Smooth muscle cell (in vitro differentiated cells): Measurements from ENCODE around the gene HMGB3. TPM values are rescaled to one million over a fixed set of nuclear protein-coding genes. Genes with fewer than 3 reads are reported as not detected.

ENCODE experiments used
- DNase-seq: peaks from one replicate; lab custom pipeline; 2025; ENCODE audit not compliant: unreplicated experiment; lab: John Stamatoyannopoulos, UW
- H2AFZ ChIP-seq: fragments of 200-600 bp; sonication (generic); 2 replicates; pipeline ENCODE4 v1.6.0; 2016; ENCODE audit warnings: antibody characterized with exemption, low read depth, mild to moderate bottlenecking
- H3F3A ChIP-seq: fragments of 200-600 bp; sonication (generic); 2 replicates; pipeline ENCODE4 v1.6.0; 2017; ENCODE audit warnings: antibody characterized with exemption, low read depth
- H3K27ac ChIP-seq: fragments of 200-600 bp; sonication (generic); 2 replicates; pipeline ENCODE4 v1.5.1; 2016; ENCODE audit warnings: low read depth, mild to moderate bottlenecking
- H3K27me3 ChIP-seq: fragments of 200-600 bp; sonication (generic); 2 replicates; pipeline ENCODE4 v1.6.1; 2016; ENCODE audit warnings: low read depth, mild to moderate bottlenecking
- H3K36me3 ChIP-seq: fragments of 200-600 bp; sonication (generic); 2 replicates; pipeline ENCODE4 v1.5.1; 2016; ENCODE audit warnings: low read depth
- H3K4me1 ChIP-seq: fragments of 200-600 bp; sonication (generic); 2 replicates; pipeline ENCODE4 v1.5.1; 2016; ENCODE audit warnings: low read depth
- H3K4me2 ChIP-seq: fragments of 200-600 bp; sonication (generic); 2 replicates; pipeline ENCODE4 v1.6.0; 2016; ENCODE audit warnings: mild to moderate bottlenecking
- H3K4me3 ChIP-seq: fragments of 200-600 bp; sonication (generic); 2 replicates; pipeline ENCODE4 v1.5.1; 2016; ENCODE audit warnings: mild to moderate bottlenecking
- H3K79me2 ChIP-seq: fragments of 200-600 bp; sonication (generic); 2 replicates; pipeline ENCODE4 v1.6.0; 2016; ENCODE audit warnings: low read depth, mild to moderate bottlenecking
- H3K9ac ChIP-seq: fragments of 200-600 bp; sonication (generic); 2 replicates; pipeline ENCODE4 v1.6.0; 2016; ENCODE audit warnings: low read depth
- H3K9me3 ChIP-seq: fragments of 200-600 bp; sonication (generic); replicated peaks from 2 replicates; pipeline ENCODE4 v1.5.1; 2016; ENCODE audit warnings: low read depth
- H4K20me1 ChIP-seq: fragments of 200-600 bp; sonication (generic); 2 replicates; pipeline ENCODE4 v1.6.0; 2016; ENCODE audit warnings: low read depth
- WGBS: methylation state at CpG from one replicate; pipeline ENCODE4 v1.1.7; 2016; ENCODE audit warnings: low lambda C conversion rate; 5-methylcytosine and 5-hydroxymethylcytosine counted together
- polyA plus RNA-seq: library from polyadenylated mRNA; unstranded; fragments of >200 nt; fragmentation: Nextera tagmentation; extraction: Ambion mirVana; gene quantifications from 2 replicates; pipeline ENCODE4 v1.2.1, GENCODE V29; 2016
- total RNA-seq: library from RNA; depleted of rRNA; stranded (reverse); fragments of >200 nt; gene quantifications from 2 replicates; pipeline ENCODE4 v1.2.3, GENCODE V29; 2014
- TF ChIP-seq, protein P1 (sequence below): fragments of 200-600 bp; sonication (generic); IDR thresholded peaks from 2 replicates; pipeline ENCODE4 v1.5.1; 2017; ENCODE audit warnings: borderline replicate concordance, mild to moderate bottlenecking, antibody characterized with exemption; ENCODE audit not compliant: insufficient read depth, poor library complexity, severe bottlenecking

Gene HMGB3
- total and polyA plus RNA-seq, 2 experiments from 2014 or later = 25.4 to 68.2 TPM

DNA sequence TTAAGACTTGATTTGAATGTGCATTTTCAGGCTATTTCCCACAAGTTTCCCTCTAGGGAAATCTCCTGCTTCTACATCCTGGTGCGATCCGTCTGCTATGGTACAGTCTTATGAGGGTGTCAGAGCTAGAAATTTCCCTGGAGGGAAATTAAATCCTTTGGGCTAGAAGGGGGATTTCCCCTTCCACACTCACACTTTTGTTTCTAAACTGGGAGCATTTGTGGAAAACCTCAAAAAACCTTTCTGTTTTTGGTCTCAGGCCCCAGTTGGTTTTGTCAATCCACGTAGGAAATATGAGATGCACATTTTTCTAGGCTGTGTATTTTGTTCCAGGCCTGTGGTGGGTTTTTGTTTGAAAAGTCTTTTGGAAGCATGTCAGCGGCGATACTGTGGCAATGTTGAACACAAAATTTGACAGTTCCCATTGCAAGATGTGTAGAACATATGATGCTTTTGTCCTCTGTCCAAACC, 17.8 kb downstream of the HMGB3 start:
- TF ChIP-seq, protein P1, sequence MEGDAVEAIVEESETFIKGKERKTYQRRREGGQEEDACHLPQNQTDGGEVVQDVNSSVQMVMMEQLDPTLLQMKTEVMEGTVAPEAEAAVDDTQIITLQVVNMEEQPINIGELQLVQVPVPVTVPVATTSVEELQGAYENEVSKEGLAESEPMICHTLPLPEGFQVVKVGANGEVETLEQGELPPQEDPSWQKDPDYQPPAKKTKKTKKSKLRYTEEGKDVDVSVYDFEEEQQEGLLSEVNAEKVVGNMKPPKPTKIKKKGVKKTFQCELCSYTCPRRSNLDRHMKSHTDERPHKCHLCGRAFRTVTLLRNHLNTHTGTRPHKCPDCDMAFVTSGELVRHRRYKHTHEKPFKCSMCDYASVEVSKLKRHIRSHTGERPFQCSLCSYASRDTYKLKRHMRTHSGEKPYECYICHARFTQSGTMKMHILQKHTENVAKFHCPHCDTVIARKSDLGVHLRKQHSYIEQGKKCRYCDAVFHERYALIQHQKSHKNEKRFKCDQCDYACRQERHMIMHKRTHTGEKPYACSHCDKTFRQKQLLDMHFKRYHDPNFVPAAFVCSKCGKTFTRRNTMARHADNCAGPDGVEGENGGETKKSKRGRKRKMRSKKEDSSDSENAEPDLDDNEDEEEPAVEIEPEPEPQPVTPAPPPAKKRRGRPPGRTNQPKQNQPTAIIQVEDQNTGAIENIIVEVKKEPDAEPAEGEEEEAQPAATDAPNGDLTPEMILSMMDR = no peak
- H3K36me3 ChIP-seq = no peaks in the 10 kb centered on the region
- H3K4me1 ChIP-seq = no peaks in the 10 kb centered on the region
- H3K79me2 ChIP-seq = no peaks in the 10 kb centered on the region
- no peaks in the 10 kb centered on the region for H3K27me3 ChIP-seq
- no peak overlapping the region for H3K4me3 ChIP-seq
- no peak overlapping the region for H3K27ac ChIP-seq
- WGBS = 77% methylated on average over 5 of the region's 5 CpGs
- H3K4me2 ChIP-seq = no peak overlapping the region
- no peak overlapping the region for H2AFZ ChIP-seq
- H4K20me1 ChIP-seq = no peaks in the 10 kb centered on the region
- no peaks in the 10 kb centered on the region for H3F3A ChIP-seq
- no peak for DNase-seq
- H3K9ac ChIP-seq = no peak overlapping the region
- H3K9me3 ChIP-seq = no peaks in the 10 kb centered on the region

- Histone ChIP-seq H4K20me1 (no peaks in the 10 kb centered on the region), H3F3A (no peaks in the 10 kb centered on the region), H3K4me2 (no peak overlapping the region), H3K27ac (no peak overlapping the region), H3K9ac (no peak overlapping the region), H3K4me3 (no peak overlapping the region), H3K4me1 (no peaks in the 10 kb centered on the region), H3K27me3 (no peaks in the 10 kb centered on the region), H3K36me3 (no peaks in the 10 kb centered on the region), H2AFZ (no peak overlapping the region), H3K9me3 (no peaks in the 10 kb centered on the region), H3K79me2 (no peaks in the 10 kb centered on the region)
- TF ChIP-seq, protein P1 = no peak
- WGBS = 82% methylated on average over 1 of the region's 1 CpG
- no peak for DNase-seq
These were observed 20.9 kb downstream of the HMGB3 start for GRCh38 chrX:151004085-151004484.

- WGBS = 87% methylated on average over 4 of the region's 4 CpGs
These were observed 23.4 kb downstream of the HMGB3 start for GRCh38 chrX:151006410-151007109.

More at GRCh38 chrX:151006410-151007109, 23.4 kb downstream of the HMGB3 start:
- no peak overlapping the region for H3K9ac ChIP-seq
- H2AFZ ChIP-seq = no peak overlapping the region
- no peak overlapping the region for H3K4me2 ChIP-seq
- no peaks in the 10 kb centered on the region for H3K9me3 ChIP-seq
- no peaks in the 10 kb centered on the region for H3K27me3 ChIP-seq
- no peaks in the 10 kb centered on the region for H3K36me3 ChIP-seq
- no peaks in the 10 kb centered on the region for H3K79me2 ChIP-seq
- no peak for DNase-seq
- H3K4me1 ChIP-seq = no peaks in the 10 kb centered on the region
- H3K27ac ChIP-seq = no peak overlapping the region
- no peak overlapping the region for H3K4me3 ChIP-seq
- TF ChIP-seq, protein P1 = no peak
- no peaks in the 10 kb centered on the region for H4K20me1 ChIP-seq
- H3F3A ChIP-seq = no peaks in the 10 kb centered on the region
